ENCODE data around the gene RTEL1.

Gene RTEL1

DNA sequence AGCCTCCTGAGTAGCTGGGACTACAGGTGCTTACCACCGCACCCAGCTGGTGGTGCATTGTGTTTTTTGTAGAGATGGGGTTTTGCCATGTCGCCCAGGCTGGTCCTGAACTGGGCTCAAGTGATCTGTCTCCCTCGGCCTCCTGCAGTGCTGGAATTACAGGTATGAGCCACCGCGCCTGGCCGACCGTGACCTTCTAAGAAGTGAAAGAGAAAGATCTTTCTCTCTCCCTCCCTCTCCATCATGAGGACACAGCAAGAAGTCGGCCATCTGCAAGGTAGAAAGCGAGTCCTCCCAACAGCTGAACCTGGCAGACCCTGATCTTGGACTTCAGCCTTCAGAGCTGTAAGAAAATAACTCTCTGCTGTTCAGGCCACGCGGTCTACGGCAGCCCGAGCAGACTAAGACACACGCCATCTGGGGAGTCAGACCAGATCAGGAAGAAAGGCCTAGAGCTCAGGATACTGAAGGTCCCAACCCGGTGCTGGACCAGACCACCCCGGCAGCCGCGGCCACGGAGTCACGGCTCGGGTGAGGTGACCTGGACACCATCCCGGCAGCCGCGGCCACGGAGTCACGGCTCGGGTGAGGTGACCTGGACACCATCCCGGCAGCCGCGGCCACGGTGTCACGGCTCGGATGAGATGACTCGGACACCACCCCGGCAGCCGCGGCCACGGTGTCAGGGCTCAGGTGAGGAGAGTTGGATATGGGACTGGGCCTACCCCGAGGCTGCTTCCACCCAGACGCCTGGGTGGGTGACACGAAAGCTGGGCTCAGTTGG is 40.8 kb upstream of the RTEL1 start:
- H3K27ac ChIP-seq: no peak overlapping the region
- H3K36me3 ChIP-seq: peaks cover 38 to 62% (median 50%) of the 10 kb centered on the region in 11 experiments
- TF ChIP-seq Cebpa-rat (IDR thresholded peaks at IDR 0.05): no peak
- H3K27me3 ChIP-seq: no peaks in the 10 kb centered on the region
- H3K4me2 ChIP-seq: no peak overlapping the region
- H3K9me3 ChIP-seq (replicated peaks in 1 of 11): peaks cover 0 to 13% (median 5%) of the 10 kb centered on the region in 11 experiments; a peak in 10 of 22 replicates
- peaks cover 25 to 90% (median 61%) of the 10 kb centered on the region in 10 experiments for H3K4me1 ChIP-seq
- H4K20me1 ChIP-seq: peaks cover 39 to 89% (median 64%) of the 10 kb centered on the region in 11 experiments; a peak in 21 of 22 replicates
- peak overlapping the region in 1 of 11 experiments; percentile 6; a peak in 1 of 22 replicates for H3K9ac ChIP-seq
- no peak overlapping the region for H3K4me3 ChIP-seq

GRCh38 chr20:63617876-63618265 is 40.2 kb upstream of the RTEL1 start:
- no peak overlapping the region for H3K9ac ChIP-seq
- peaks cover 0 to 13% (median 5%) of the 10 kb centered on the region in 11 experiments; a peak in 10 of 22 replicates for H3K9me3 ChIP-seq (replicated peaks in 1 of 11)
- peaks cover 34 to 89% (median 64%) of the 10 kb centered on the region in 11 experiments; a peak in 20 of 22 replicates for H4K20me1 ChIP-seq
- no peak overlapping the region for H3K27ac ChIP-seq
- no peak for TF ChIP-seq Cebpa-rat (IDR thresholded peaks at IDR 0.05)
- H3K36me3 ChIP-seq: peaks cover 43 to 67% (median 52%) of the 10 kb centered on the region in 11 experiments
- H3K4me3 ChIP-seq: no peak overlapping the region
- no peaks in the 10 kb centered on the region for H3K27me3 ChIP-seq
- peaks cover 19 to 90% (median 61%) of the 10 kb centered on the region in 10 experiments for H3K4me1 ChIP-seq
- H3K4me2 ChIP-seq: no peak overlapping the region

- Histone ChIP-seq H3K4me2 (0 out of 22 replicates have a peak overlapping the region, but pooled peaks of 1 of the 11 experiments have one; percentile 2), H3K9me3 (replicated peaks in 1 of 11) (peaks cover 0 to 13% (median 5%) of the 10 kb centered on the region in 11 experiments; a peak in 10 of 22 replicates), H3K9ac (peak overlapping the region in 1 of 11 experiments; percentile 29; a peak in 1 of 22 replicates), H3K4me1 (peaks cover 13 to 89% (median 60%) of the 10 kb centered on the region in 10 experiments), H4K20me1 (peaks cover 29 to 86% (median 60%) of the 10 kb centered on the region in 11 experiments; a peak in 19 of 22 replicates), H3K27ac (peak overlapping the region in 1 of 11 experiments; percentile 12; a peak in 1 of 22 replicates), H3K27me3 (no peaks in the 10 kb centered on the region), H3K4me3 (no peak overlapping the region), H3K36me3 (peaks cover 46 to 70% (median 53%) of the 10 kb centered on the region in 11 experiments)
- TF ChIP-seq Cebpa-rat (IDR thresholded peaks at IDR 0.05): no peak
Observed at GRCh38 chr20:63618291-63618980, 39.7 kb upstream of the RTEL1 start.

DNA sequence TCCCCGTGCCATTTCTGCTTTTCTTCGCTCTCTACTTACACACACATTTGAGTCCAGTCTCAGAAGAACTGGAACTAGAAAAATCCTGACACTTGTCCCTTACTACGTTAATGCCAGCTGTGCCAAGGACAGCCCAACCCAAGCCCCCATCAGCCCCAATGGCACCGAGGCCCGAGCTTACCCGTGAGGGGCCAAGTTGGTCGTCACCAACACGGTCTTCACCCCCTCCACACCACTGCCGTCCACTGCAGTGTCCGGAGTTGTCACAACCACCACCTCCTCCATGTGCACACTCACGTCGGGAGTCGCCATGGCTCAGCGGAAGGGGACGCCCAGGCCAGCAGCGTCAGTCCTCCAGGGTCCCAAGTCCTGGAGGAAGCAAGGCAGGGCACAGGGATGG is 39.0 kb upstream of the RTEL1 start:
- Histone ChIP-seq H3K36me3 (peaks cover 46 to 73% (median 55%) of the 10 kb centered on the region in 11 experiments), H3K4me3 (no peak overlapping the region), H4K20me1 (peaks cover 24 to 82% (median 55%) of the 10 kb centered on the region in 11 experiments; a peak in 19 of 22 replicates), H3K4me2 (peak overlapping the region in 3 of 11 experiments; percentile 38 to 54 (median 45); a peak in 1 of 22 replicates), H3K9ac (peak overlapping the region in 2 of 11 experiments; percentile 2 to 29; a peak in 1 of 22 replicates), H3K4me1 (peaks cover 10 to 89% (median 59%) of the 10 kb centered on the region in 10 experiments; a peak in 19 of 20 replicates), H3K27ac (no peak overlapping the region; a peak in 1 of 22 replicates), H3K27me3 (no peaks in the 10 kb centered on the region), H3K9me3 (replicated peaks in 1 of 11) (peaks cover 0 to 13% (median 5%) of the 10 kb centered on the region in 11 experiments; a peak in 10 of 22 replicates)
- TF ChIP-seq Cebpa-rat (IDR thresholded peaks at IDR 0.05): no peak

GRCh38 chr20:63619505-63619904 is 38.6 kb upstream of the RTEL1 start:
- TF ChIP-seq Cebpa-rat (IDR thresholded peaks at IDR 0.05): no peak
- Histone ChIP-seq H3K4me1 (peaks cover 10 to 91% (median 61%) of the 10 kb centered on the region in 10 experiments; a peak in 19 of 20 replicates), H3K27me3 (no peaks in the 10 kb centered on the region), H3K4me2 (peak overlapping the region in 9 of 11 experiments; percentile 28 to 57 (median 44); a peak in 16 of 22 replicates), H3K36me3 (peaks cover 46 to 74% (median 55%) of the 10 kb centered on the region in 11 experiments), H3K27ac (peak overlapping the region in 1 of 11 experiments; percentile 35; a peak in 1 of 22 replicates), H4K20me1 (peaks cover 24 to 82% (median 55%) of the 10 kb centered on the region in 11 experiments; a peak in 19 of 22 replicates), H3K9me3 (replicated peaks in 1 of 11) (peaks cover 0 to 12% (median 5%) of the 10 kb centered on the region in 11 experiments; a peak in 10 of 22 replicates), H3K4me3 (no peak overlapping the region), H3K9ac (peak overlapping the region in 2 of 11 experiments; percentile 28 to 33; a peak in 2 of 22 replicates)

GRCh38 chr20:63620991-63621390 is 37.1 kb upstream of the RTEL1 start:
- peaks cover 24 to 76% (median 52%) of the 10 kb centered on the region in 11 experiments; a peak in 19 of 22 replicates for H4K20me1 ChIP-seq
- H3K4me3 ChIP-seq: no peak overlapping the region
- peaks cover 22 to 93% (median 64%) of the 10 kb centered on the region in 10 experiments for H3K4me1 ChIP-seq
- H3K27me3 ChIP-seq: no peaks in the 10 kb centered on the region
- H3K4me2 ChIP-seq: peak overlapping the region in 9 of 11 experiments; percentile 17 to 57 (median 44); a peak in 12 of 22 replicates
- no peak overlapping the region for H3K27ac ChIP-seq
- no peak for TF ChIP-seq Cebpa-rat (IDR thresholded peaks at IDR 0.05)
- H3K9ac ChIP-seq: peak overlapping the region in 1 of 11 experiments; percentile 4; a peak in 2 of 22 replicates
- peaks cover 36 to 60% (median 45%) of the 10 kb centered on the region in 11 experiments for H3K36me3 ChIP-seq
- H3K9me3 ChIP-seq (replicated peaks in 1 of 11): no peaks in the 10 kb centered on the region

- Histone ChIP-seq H3K9me3 (replicated peaks in 1 of 11) (no peaks in the 10 kb centered on the region), H3K27me3 (no peaks in the 10 kb centered on the region), H3K9ac (no peak overlapping the region; a peak in 1 of 22 replicates), H4K20me1 (peaks cover 24 to 66% (median 52%) of the 10 kb centered on the region in 11 experiments; a peak in 19 of 22 replicates), H3K36me3 (peaks cover 25 to 49% (median 34%) of the 10 kb centered on the region in 11 experiments), H3K27ac (no peak overlapping the region), H3K4me3 (no peak overlapping the region), H3K4me2 (peak overlapping the region in 4 of 11 experiments; percentile 4 to 92 (median 35); a peak in 4 of 22 replicates), H3K4me1 (peaks cover 22 to 92% (median 65%) of the 10 kb centered on the region in 10 experiments)
- TF ChIP-seq Cebpa-rat (IDR thresholded peaks at IDR 0.05): no peak
Observed at GRCh38 chr20:63622096-63622495, 36.0 kb upstream of the RTEL1 start.

DNA sequence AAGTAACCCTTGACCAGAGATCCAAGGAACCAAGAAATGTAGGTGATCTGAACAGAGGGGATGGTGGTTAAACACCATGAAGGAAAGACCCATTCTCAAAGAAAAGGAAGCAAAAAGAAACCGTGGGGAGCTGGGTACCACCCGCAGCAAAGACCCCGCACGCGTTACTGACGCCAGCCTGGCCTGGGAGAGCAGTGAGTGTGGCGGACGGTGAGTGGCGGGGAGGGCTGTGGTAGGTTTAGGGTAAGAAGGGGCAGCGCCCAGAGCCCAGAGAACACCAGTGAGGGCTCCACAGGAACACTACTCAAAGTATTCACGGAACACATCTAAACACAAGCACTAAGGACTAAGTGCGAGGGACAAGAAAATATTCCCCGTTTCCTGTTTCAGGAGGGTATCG is 35.4 kb upstream of the RTEL1 start:
- H4K20me1 ChIP-seq: peaks cover 20 to 61% (median 49%) of the 10 kb centered on the region in 11 experiments; a peak in 19 of 22 replicates
- no peak overlapping the region for H3K27ac ChIP-seq
- no peak overlapping the region for H3K9ac ChIP-seq
- no peaks in the 10 kb centered on the region for H3K9me3 ChIP-seq (replicated peaks in 1 of 11)
- no peak for TF ChIP-seq Cebpa-rat (IDR thresholded peaks at IDR 0.05)
- H3K27me3 ChIP-seq: no peaks in the 10 kb centered on the region
- H3K4me2 ChIP-seq: peak overlapping the region in 7 of 11 experiments; percentile 4 to 92 (median 31); a peak in 9 of 22 replicates
- H3K4me3 ChIP-seq: no peak overlapping the region
- peaks cover 19 to 42% (median 28%) of the 10 kb centered on the region in 11 experiments for H3K36me3 ChIP-seq
- peaks cover 22 to 86% (median 65%) of the 10 kb centered on the region in 10 experiments for H3K4me1 ChIP-seq

Data from BLaER1 treated with 17β-estradiol and CSF1 and Interleukin-3, amounts not matched to agents 10 nM and 100 nM (cell line).